RKO (cell line): ENCODE data around the gene OR8D1.
"Not testable (repeated sequence)": the region's sequence is repeated elsewhere in the genome, so short reads cannot be mapped to it uniquely, and the experiment has no call there.

Experiments used
- DNase-seq: peaks from one replicate; pipeline ENCODE4 v3.0.0-alpha.2; 2016; ENCODE audit warnings: low spot score

OR8D1 gene

GRCh38 chr11:124285610-124286344 lies 28.0 kb downstream of the OR8D1 start:
- DNase-seq: peak; percentile 43

GRCh38 chr11:124278261-124278660 lies 35.5 kb downstream of the OR8D1 start:
- no peak for DNase-seq

- DNase-seq: no peak
Observed at GRCh38 chr11:124277804-124278203, 35.9 kb downstream of the OR8D1 start.

- DNase-seq: no peak
Observed at GRCh38 chr11:124277207-124277606, 36.5 kb downstream of the OR8D1 start.

DNA sequence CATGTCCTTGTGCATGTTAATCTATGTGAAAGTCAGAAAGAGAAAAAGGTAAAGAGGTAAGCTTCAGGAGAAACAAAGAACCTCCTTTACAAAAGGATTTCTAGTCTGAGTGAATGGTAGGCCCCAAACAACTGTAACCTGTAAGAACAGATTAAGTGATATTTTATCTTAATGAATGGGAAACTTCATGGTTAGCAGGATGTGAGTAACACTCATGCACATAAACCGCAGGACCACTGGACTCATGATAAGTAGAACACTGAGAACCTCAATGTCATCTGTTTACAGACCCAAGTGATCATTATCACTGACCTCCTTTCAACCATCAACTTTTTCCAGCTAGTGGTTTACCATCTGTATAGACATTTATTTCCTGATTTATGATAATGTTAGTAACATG lies 37.7 kb downstream of the OR8D1 start:
- no peak for DNase-seq

DNA sequence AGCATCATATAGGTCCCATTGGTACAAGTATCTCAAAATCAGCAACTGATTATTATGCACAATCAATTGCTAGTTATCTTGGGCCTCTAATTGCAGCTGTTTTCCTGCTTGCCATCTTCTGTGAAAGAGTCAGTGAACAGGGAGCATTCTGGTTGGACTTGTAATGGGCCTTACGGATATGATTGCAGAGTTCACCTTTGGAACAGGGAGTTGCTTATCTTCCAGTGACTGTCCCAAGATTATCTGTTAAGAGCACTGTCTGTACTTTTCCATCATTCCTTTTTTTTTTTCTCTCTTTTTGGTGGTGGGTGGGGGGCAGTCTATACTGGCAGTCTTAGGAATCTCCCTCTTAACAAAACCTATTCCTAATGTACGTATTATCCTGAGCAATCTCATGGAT lies 39.7 kb downstream of the OR8D1 start:
- no peak for DNase-seq

- DNase-seq: not testable (repeated sequence)
Observed at GRCh38 chr11:124270886-124271285, 42.9 kb downstream of the OR8D1 start.

GRCh38 chr11:124265041-124265440 lies 48.7 kb downstream of the OR8D1 start:
- DNase-seq: not testable (repeated sequence)

GRCh38 chr11:124256076-124256475 lies 57.7 kb downstream of the OR8D1 start, which contains the start of gene OR8G5:
OR8G5 (plus strand) TSS chr11:124256376; CDS start chr11:124264932, 8,556 bp downstream.
- DNase-seq: no peak
